HepG2 (cell line): ENCODE measurements around the gene DSCAML1. TPM values are rescaled to one million over a fixed set of nuclear protein-coding genes. Genes with fewer than 3 reads are reported as not detected.
A peak's percentile ranks its signal among the peaks of the same experiment; 100 is the strongest.

Source experiments
- ATAC-seq: fragments of 200-7000 bp; cut with Tn5 transposase; 3 replicates; pipeline ENCODE4 v1.9.1; 2020; ENCODE audit warnings: mild to moderate bottlenecking, moderate library complexity
- BruUV-seq: library from RNA; stranded (reverse); fragments of 400-500 nt; replicated peaks from 2 replicates; lab custom pipeline; 2021; lab: Mats Ljungman, UMichigan
- CTCF ChIA-PET: fragments of 300-600 bp; formaldehyde crosslinking; extraction: SDS; loops from one replicate; lab custom pipeline; 2021; ENCODE audit warnings: low total read pairs, inconsistent platforms, low intra/inter-chr PET ratio; lab: Yijun Ruan, JAX
- POLR2A ChIA-PET: fragments of 350-600 bp; sonication (Branson Sonifier 250); formaldehyde crosslinking; loops from one replicate; lab custom pipeline; 2020; ENCODE audit warnings: antibody characterized with exemption, inconsistent platforms; lab: Yijun Ruan, JAX
- DNase-seq: peaks from one replicate; pipeline ENCODE4 v3.0.0-alpha.2; 2015; ENCODE audit warnings: low spot score
- FAIRE-seq: peaks from 3 replicates; lab custom pipeline; 2011; peaks lifted over from hg19 to GRCh38; lab: Jason Lieb, UNC
- H2AFZ ChIP-seq: one replicate; pipeline ENCODE4 v1.6.1; 2011; ENCODE audit warnings: low read length, inconsistent platforms
- H3K27ac ChIP-seq: fragments of 300-600 bp; 3 replicates; pipeline ENCODE4 v1.8.0; 2011; ENCODE audit warnings: mixed run types, mild to moderate bottlenecking, mixed read lengths, low read length, inconsistent platforms; ENCODE audit not compliant: insufficient read depth; ENCODE audit errors: extremely low read length
- H3K27me3 ChIP-seq, 2 experiments: fragments of 200-600 bp in 1 of 2; 2 replicates in 1 of 2; 3 replicates in 1 of 2; pipeline versions ENCODE4 v1.6.0 to v1.8.0; 2011; ENCODE audit warnings: low read length in 2 of 2, mild to moderate bottlenecking in 2 of 2, moderate library complexity in 2 of 2, inconsistent platforms in 1 of 2; ENCODE audit not compliant: insufficient read depth in 2 of 2, control insufficient read depth in 1 of 2
- H3K36me3 ChIP-seq, 2 experiments: fragments of 200-600 bp in 1 of 2; replicated peaks in 1 of 2; 2 replicates in 1 of 2; 3 replicates in 1 of 2; pipeline versions ENCODE4 v1.5.1 to v1.8.0; 2011; ENCODE audit warnings: low read length in 2 of 2, inconsistent platforms in 1 of 2; ENCODE audit not compliant: insufficient read depth in 2 of 2, control insufficient read depth in 1 of 2
- H3K4me1 ChIP-seq: 2 replicates; pipeline ENCODE4 v1.5.1; 2012; ENCODE audit warnings: low read length, inconsistent platforms; ENCODE audit not compliant: insufficient read depth
- H3K4me2 ChIP-seq: 2 replicates; pipeline ENCODE4 v1.6.0; 2011; ENCODE audit warnings: low read depth, low read length, inconsistent platforms
- H3K4me3 ChIP-seq, 3 experiments: fragments of 200-600 bp in 1 of 3; sonication (generic), shearing (Covaris generic) in 1 of 3; replicated peaks in 1 of 3; 2 replicates each; pipeline ENCODE4 v1.5.1; 2011 to 2016; ENCODE audit warnings: low read length in 3 of 3, inconsistent platforms in 2 of 3, low read depth in 2 of 3, mild to moderate bottlenecking in 2 of 3, control low read depth in 1 of 3, mixed read lengths in 1 of 3; ENCODE audit not compliant: insufficient read depth in 1 of 3
- H3K79me2 ChIP-seq: one replicate; pipeline ENCODE4 v1.6.1; 2011; ENCODE audit warnings: low read length, inconsistent platforms; ENCODE audit not compliant: insufficient read depth
- H3K9ac ChIP-seq: 2 replicates; pipeline ENCODE4 v1.6.0; 2011; ENCODE audit warnings: mild to moderate bottlenecking, low read depth, low read length, inconsistent platforms; ENCODE audit not compliant: insufficient read depth
- H3K9me3 ChIP-seq: 2 replicates; pipeline ENCODE4 v1.5.1; 2012; ENCODE audit warnings: mild to moderate bottlenecking, low read length
- H4K20me1 ChIP-seq: 2 replicates; pipeline ENCODE4 v1.6.0; 2011; ENCODE audit warnings: inconsistent platforms, mild to moderate bottlenecking, low read length, moderate library complexity; ENCODE audit not compliant: insufficient read depth
- GPN1 ChIP-seq: sonication (generic); formaldehyde crosslinking; IDR thresholded peaks from 2 replicates; pipeline ENCODE4 v1.5.1; 2020; ENCODE audit warnings: missing genetic modification reagents, borderline replicate concordance
- NFATC3 ChIP-seq: sonication (generic); formaldehyde crosslinking; IDR thresholded peaks from 2 replicates; pipeline ENCODE4 v1.5.1; 2020; ENCODE audit warnings: mild to moderate bottlenecking, missing genetic modification reagents
- PHF8 ChIP-seq: sonication (generic); formaldehyde crosslinking; IDR thresholded peaks from 2 replicates; pipeline ENCODE4 v1.5.0; 2020; ENCODE audit warnings: missing genetic modification reagents
- SMARCC2 ChIP-seq: fragments of 450-650 bp; IDR thresholded peaks from 2 replicates; pipeline ENCODE4 v1.6.1; 2017; ENCODE audit warnings: antibody characterized with exemption, mild to moderate bottlenecking
- SP2 ChIP-seq: sonication (generic); formaldehyde crosslinking; IDR thresholded peaks from 2 replicates; pipeline ENCODE4 v1.5.1; 2020; ENCODE audit warnings: mild to moderate bottlenecking, missing genetic modification reagents
- TEAD2 ChIP-seq: sonication (generic); formaldehyde crosslinking; IDR thresholded peaks from 2 replicates; pipeline ENCODE4 v1.9.0; 2021; ENCODE audit warnings: missing genetic modification reagents
- ZNF205 ChIP-seq: IDR thresholded peaks from 2 replicates; pipeline ENCODE4 v1.6.1; 2018; ENCODE audit warnings: missing biosample characterization, missing genetic modification reagents
- ZNF274 ChIP-seq: sonication (generic); formaldehyde crosslinking; IDR thresholded peaks from 2 replicates; pipeline ENCODE4 v1.5.1; 2020; ENCODE audit warnings: mild to moderate bottlenecking, missing genetic modification reagents
- ZNF598 ChIP-seq: sonication (generic); formaldehyde crosslinking; IDR thresholded peaks from 2 replicates; pipeline ENCODE4 v1.5.1; 2020; ENCODE audit warnings: mild to moderate bottlenecking, missing genetic modification reagents, borderline replicate concordance
- ZNF629 ChIP-seq: sonication (generic); formaldehyde crosslinking; conservative IDR thresholded peaks from 2 replicates; pipeline ENCODE4 v1.5.0; 2020; ENCODE audit warnings: missing genetic modification reagents
- ZSCAN30 ChIP-seq: sonication (generic); formaldehyde crosslinking; IDR thresholded peaks from 2 replicates; pipeline ENCODE4 v1.5.0; 2020; ENCODE audit warnings: mild to moderate bottlenecking, missing genetic modification reagents
- WGBS: methylation state at CpG from one replicate; pipeline ENCODE4 v1.1.6; 2017; ENCODE audit warnings: low lambda C conversion rate; 5-methylcytosine and 5-hydroxymethylcytosine counted together
- in situ Hi-C: cut with HindIII; loops from 2 replicates; pipeline ENCODE4 v1.10.0; 2017; ENCODE audit warnings: low pct_unique_long_range_greater_than_20kb; ENCODE audit not compliant: extremely low pct_ligation_motif_present
- intact Hi-C: fragments of 100-400 bp; cut with micrococcal nuclease; formaldehyde crosslinking; loops from one replicate; pipeline ENCODE4 v1.10.0; 2022; ENCODE audit not compliant: unreplicated experiment
- polyA plus RNA-seq, 8 experiments: library from polyadenylated mRNA; depleted of rRNA in 3 of 8; stranded (reverse) in 7 of 8; unstranded in 1 of 8; fragments of >200 nt; fragmentation: Illumina TruSeq in 4 of 8; extraction: Trizol in 4 of 8; gene quantifications; 2 replicates each; pipeline versions ENCODE4 v1.2.1 to v1.2.3, GENCODE V29; 2011 to 2016; ENCODE audit warnings: low read depth in 4 of 8, missing spikeins in 1 of 8, mixed read lengths in 1 of 8; ENCODE audit not compliant: insufficient read depth in 1 of 8
- total RNA-seq, 5 experiments: library from RNA; depleted of rRNA; stranded (reverse); fragments of >200 nt; fragmentation: Illumina TruSeq; extraction: Trizol; gene quantifications; 2 replicates each; pipeline ENCODE4 v1.2.3, GENCODE V29; 2016; ENCODE audit warnings: low read depth in 1 of 5
- TF ChIP-seq, protein P1 (sequence below): sonication (generic); formaldehyde crosslinking; IDR thresholded peaks from 2 replicates; pipeline ENCODE4 v1.4.0; 2020; ENCODE audit warnings: missing genetic modification reagents, borderline replicate concordance
- TF ChIP-seq, protein P2 (sequence below): IDR thresholded peaks from 2 replicates; pipeline ENCODE4 v1.6.1; 2016

DSCAML1 gene
- total and polyA plus RNA-seq, 2 of the 13 experiments (the other 11 are each of a cell fraction or from before 2014, with no cell fraction given) = 0.29 to 0.40 TPM

DNA sequence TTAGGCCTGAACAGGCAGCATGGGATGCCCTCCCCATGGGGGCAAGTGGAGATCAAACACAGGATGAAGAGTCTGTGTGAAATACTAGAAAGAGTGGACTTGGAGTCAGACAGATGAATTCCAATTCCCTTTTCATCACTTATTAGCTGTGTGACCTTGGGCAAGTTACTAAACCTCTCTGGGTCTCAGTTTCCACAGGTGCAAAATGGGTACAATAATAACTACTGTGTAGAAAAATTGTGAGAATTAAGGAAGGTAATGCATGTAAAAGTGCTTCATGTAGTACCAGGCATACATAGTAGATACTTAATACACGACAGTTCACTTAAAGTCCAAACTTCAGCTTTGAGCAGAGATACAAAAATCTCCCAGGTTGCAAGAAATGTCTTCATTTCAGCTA lies 176.4 kb downstream of the DSCAML1 start:
- TF ChIP-seq ZNF205 (CRISPR knock-in tag) (no peak), ZNF629 (CRISPR knock-in tag) (0 out of 2 replicates have a peak, but pooled peaks have one; percentile 36), SMARCC2 (no peak)
- Histone ChIP-seq H2AFZ (no peak overlapping the region), H3K9ac (no peak overlapping the region), H3K4me2 (no peak overlapping the region), H3K9me3 (peaks cover 14% of the 10 kb centered on the region), H3K4me3 (no peak overlapping the region), H3K36me3 (no peaks in the 10 kb centered on the region), H3K4me1 (no peaks in the 10 kb centered on the region), H3K79me2 (no peaks in the 10 kb centered on the region), H3K27me3 (no peaks in the 10 kb centered on the region), H3K27ac (no peak overlapping the region), H4K20me1 (no peaks in the 10 kb centered on the region)
- ATAC-seq = no peak
- no peak for DNase-seq
- FAIRE-seq = no peak
- ChIA-PET POLR2A (no interaction called here), CTCF (interaction anchor here (1.3 kb wide), 1 partner anchor 195 kb away, joined by 4 read pairs; no protein-coding TSS in a partner anchor)
- WGBS = 7% methylated on average over 1 of the region's 1 CpG
- in situ Hi-C loops = no loop called here
- BruUV-seq = no TSS peak
- intact Hi-C loops = no loop called here

DNA sequence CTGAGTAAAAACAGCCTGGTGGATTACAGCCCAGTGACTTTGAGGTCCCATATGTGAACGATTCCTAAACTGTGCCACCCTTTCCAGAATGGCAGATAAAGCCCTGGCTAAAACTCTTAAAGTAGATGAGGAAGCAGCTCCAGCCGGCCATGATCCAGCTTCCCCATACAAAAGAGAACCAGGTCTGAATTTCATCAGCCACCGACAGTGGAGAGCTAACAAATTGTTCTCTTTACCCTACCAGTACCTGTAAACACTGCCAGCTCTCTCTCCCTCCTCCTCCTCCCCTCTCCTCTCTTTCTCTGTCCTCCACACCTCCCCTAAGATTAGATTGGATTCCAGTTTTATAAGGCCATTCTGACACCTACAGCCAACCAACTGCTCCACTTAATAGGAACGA lies 176.9 kb downstream of the DSCAML1 start:
- Histone ChIP-seq H4K20me1 (no peaks in the 10 kb centered on the region), H3K4me1 (no peaks in the 10 kb centered on the region), H3K27me3 (no peaks in the 10 kb centered on the region; a peak in 1 of 5 replicates), H3K79me2 (no peaks in the 10 kb centered on the region), H3K27ac (no peak overlapping the region), H3K9ac (no peak overlapping the region), H3K4me2 (no peak overlapping the region), H3K36me3 (no peaks in the 10 kb centered on the region), H3K9me3 (peaks cover 14% of the 10 kb centered on the region), H3K4me3 (no peak overlapping the region), H2AFZ (no peak overlapping the region)
- CTCF ChIA-PET = no interaction called here
- TF ChIP-seq, protein P1, sequence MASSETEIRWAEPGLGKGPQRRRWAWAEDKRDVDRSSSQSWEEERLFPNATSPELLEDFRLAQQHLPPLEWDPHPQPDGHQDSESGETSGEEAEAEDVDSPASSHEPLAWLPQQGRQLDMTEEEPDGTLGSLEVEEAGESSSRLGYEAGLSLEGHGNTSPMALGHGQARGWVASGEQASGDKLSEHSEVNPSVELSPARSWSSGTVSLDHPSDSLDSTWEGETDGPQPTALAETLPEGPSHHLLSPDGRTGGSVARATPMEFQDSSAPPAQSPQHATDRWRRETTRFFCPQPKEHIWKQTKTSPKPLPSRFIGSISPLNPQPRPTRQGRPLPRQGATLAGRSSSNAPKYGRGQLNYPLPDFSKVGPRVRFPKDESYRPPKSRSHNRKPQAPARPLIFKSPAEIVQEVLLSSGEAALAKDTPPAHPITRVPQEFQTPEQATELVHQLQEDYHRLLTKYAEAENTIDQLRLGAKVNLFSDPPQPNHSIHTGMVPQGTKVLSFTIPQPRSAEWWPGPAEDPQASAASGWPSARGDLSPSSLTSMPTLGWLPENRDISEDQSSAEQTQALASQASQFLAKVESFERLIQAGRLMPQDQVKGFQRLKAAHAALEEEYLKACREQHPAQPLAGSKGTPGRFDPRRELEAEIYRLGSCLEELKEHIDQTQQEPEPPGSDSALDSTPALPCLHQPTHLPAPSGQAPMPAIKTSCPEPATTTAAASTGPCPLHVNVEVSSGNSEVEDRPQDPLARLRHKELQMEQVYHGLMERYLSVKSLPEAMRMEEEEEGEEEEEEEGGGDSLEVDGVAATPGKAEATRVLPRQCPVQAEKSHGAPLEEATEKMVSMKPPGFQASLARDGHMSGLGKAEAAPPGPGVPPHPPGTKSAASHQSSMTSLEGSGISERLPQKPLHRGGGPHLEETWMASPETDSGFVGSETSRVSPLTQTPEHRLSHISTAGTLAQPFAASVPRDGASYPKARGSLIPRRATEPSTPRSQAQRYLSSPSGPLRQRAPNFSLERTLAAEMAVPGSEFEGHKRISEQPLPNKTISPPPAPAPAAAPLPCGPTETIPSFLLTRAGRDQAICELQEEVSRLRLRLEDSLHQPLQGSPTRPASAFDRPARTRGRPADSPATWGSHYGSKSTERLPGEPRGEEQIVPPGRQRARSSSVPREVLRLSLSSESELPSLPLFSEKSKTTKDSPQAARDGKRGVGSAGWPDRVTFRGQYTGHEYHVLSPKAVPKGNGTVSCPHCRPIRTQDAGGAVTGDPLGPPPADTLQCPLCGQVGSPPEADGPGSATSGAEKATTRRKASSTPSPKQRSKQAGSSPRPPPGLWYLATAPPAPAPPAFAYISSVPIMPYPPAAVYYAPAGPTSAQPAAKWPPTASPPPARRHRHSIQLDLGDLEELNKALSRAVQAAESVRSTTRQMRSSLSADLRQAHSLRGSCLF = no peak
- TF ChIP-seq NFATC3 (no peak), ZNF274 (CRISPR knock-in tag) (no peak), PHF8 (CRISPR knock-in tag) (no peak), ZSCAN30 (CRISPR knock-in tag) (no peak), TEAD2 (CRISPR knock-in tag) (no peak), ZNF598 (CRISPR knock-in tag) (no peak), GPN1 (no peak), SP2 (CRISPR knock-in tag) (no peak)
- TF ChIP-seq, protein P2, sequence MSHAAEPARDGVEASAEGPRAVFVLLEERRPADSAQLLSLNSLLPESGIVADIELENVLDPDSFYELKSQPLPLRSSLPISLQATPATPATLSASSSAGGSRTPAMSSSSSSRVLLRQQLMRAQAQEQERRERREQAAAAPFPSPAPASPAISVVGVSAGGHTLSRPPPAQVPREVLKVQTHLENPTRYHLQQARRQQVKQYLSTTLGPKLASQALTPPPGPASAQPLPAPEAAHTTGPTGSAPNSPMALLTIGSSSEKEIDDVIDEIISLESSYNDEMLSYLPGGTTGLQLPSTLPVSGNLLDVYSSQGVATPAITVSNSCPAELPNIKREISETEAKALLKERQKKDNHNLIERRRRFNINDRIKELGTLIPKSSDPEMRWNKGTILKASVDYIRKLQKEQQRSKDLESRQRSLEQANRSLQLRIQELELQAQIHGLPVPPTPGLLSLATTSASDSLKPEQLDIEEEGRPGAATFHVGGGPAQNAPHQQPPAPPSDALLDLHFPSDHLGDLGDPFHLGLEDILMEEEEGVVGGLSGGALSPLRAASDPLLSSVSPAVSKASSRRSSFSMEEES (CRISPR knock-in tag) = no peak
- 0% methylated on average over 3 of the region's 4 CpGs for WGBS
- no peak for FAIRE-seq
- in situ Hi-C loops = no loop called here
- POLR2A ChIA-PET = no interaction called here
- intact Hi-C loops = no loop called here
- ATAC-seq = no peak
- DNase-seq = no peak
- no TSS peak for BruUV-seq
